HepG2 (cell line): ENCODE data around the gene RAB36. TPM values are rescaled to one million over a fixed set of nuclear protein-coding genes. Genes with fewer than 3 reads are reported as not detected.
A peak's percentile ranks its signal among the peaks of the same experiment; 100 is the strongest.

Experiments
- CTCF ChIP-seq: sonication (generic); formaldehyde crosslinking; IDR thresholded peaks from 2 replicates; pipeline ENCODE4 v1.5.0; 2020; ENCODE audit warnings: mild to moderate bottlenecking, missing genetic modification reagents, moderate library complexity
- ELK4 ChIP-seq: sonication (generic); formaldehyde crosslinking; IDR thresholded peaks from 2 replicates; pipeline ENCODE4 v1.9.0; 2021; ENCODE audit warnings: missing genetic modification reagents, borderline replicate concordance
- FIP1L1 ChIP-seq: fragments of 200-400 bp; formaldehyde crosslinking; IDR thresholded peaks from 2 replicates; pipeline ENCODE4 v1.6.1; 2018; ENCODE audit warnings: low read depth, mild to moderate bottlenecking, low read length, moderate library complexity, borderline replicate concordance; ENCODE audit not compliant: insufficient read depth
- FOXP1 ChIP-seq, 2 experiments: fragments of 450-650 bp in 1 of 2; IDR thresholded peaks; 2 replicates each; pipeline ENCODE4 v1.6.1; 2017 to 2018; ENCODE audit warnings: antibody characterized with exemption in 1 of 2
- IKZF4 ChIP-seq: sonication (generic); formaldehyde crosslinking; IDR thresholded peaks from 2 replicates; pipeline ENCODE4 v1.5.1; 2020; ENCODE audit warnings: borderline replicate concordance, mild to moderate bottlenecking, low read depth, missing genetic modification reagents; ENCODE audit errors: not compliant biosample characterization
- MTERF4 ChIP-seq: sonication (generic); formaldehyde crosslinking; IDR thresholded peaks from 2 replicates; pipeline ENCODE4 v1.8.0; 2023; ENCODE audit warnings: mild to moderate bottlenecking, missing genetic modification reagents
- NR1H2 ChIP-seq: sonication (generic); formaldehyde crosslinking; IDR thresholded peaks from 2 replicates; pipeline ENCODE4 v1.8.1; 2022; ENCODE audit warnings: low read depth, missing genetic modification reagents, borderline replicate concordance
- NR2C2 ChIP-seq: sonication (generic); formaldehyde crosslinking; IDR thresholded peaks from 2 replicates; pipeline ENCODE4 v1.4.0; 2020; ENCODE audit warnings: missing genetic modification reagents, mild to moderate bottlenecking, moderate library complexity, borderline replicate concordance
- RORA ChIP-seq: sonication (generic); formaldehyde crosslinking; IDR thresholded peaks from 2 replicates; pipeline ENCODE4 v1.5.0; 2020; ENCODE audit warnings: mild to moderate bottlenecking, missing genetic modification reagents, moderate library complexity
- SATB2 ChIP-seq: sonication (generic); formaldehyde crosslinking; IDR thresholded peaks from 2 replicates; pipeline ENCODE4 v1.5.0; 2020; ENCODE audit warnings: missing genetic modification reagents
- SP4 ChIP-seq: sonication (generic); formaldehyde crosslinking; IDR thresholded peaks from 2 replicates; pipeline ENCODE4 v1.8.1; 2023; ENCODE audit warnings: mild to moderate bottlenecking, missing genetic modification reagents
- TRIM24 ChIP-seq: sonication (generic); formaldehyde crosslinking; IDR thresholded peaks from 2 replicates; pipeline ENCODE4 v1.8.0; 2022; ENCODE audit warnings: mild to moderate bottlenecking, missing genetic modification reagents
- WIZ ChIP-seq: sonication (generic); formaldehyde crosslinking; IDR thresholded peaks from 2 replicates; pipeline ENCODE4 v1.5.1; 2020; ENCODE audit warnings: mild to moderate bottlenecking, missing genetic modification reagents
- ZBTB10 ChIP-seq: sonication (generic); formaldehyde crosslinking; IDR thresholded peaks from 2 replicates; pipeline ENCODE4 v1.4.0; 2020; ENCODE audit warnings: missing genetic modification reagents, borderline replicate concordance
- ZMYM2 ChIP-seq: sonication (generic); formaldehyde crosslinking; IDR thresholded peaks from 2 replicates; pipeline ENCODE4 v1.8.0; 2022; ENCODE audit warnings: mild to moderate bottlenecking, missing genetic modification reagents
- ZNF24 ChIP-seq: fragments of 450-650 bp; IDR thresholded peaks from 2 replicates; pipeline ENCODE4 v1.6.1; 2017; ENCODE audit warnings: antibody characterized with exemption, mild to moderate bottlenecking
- ZNF574 ChIP-seq: sonication (generic); formaldehyde crosslinking; IDR thresholded peaks from 2 replicates; pipeline ENCODE4 v1.4.0; 2020; ENCODE audit warnings: missing genetic modification reagents
- ZNF724P ChIP-seq: sonication (generic); formaldehyde crosslinking; IDR thresholded peaks from 2 replicates; pipeline ENCODE4 v1.8.0; 2022; ENCODE audit warnings: missing genetic modification reagents, borderline replicate concordance
- ZNF839 ChIP-seq: sonication (generic); formaldehyde crosslinking; IDR thresholded peaks from 2 replicates; pipeline ENCODE4 v1.4.0; 2020; ENCODE audit warnings: missing genetic modification reagents, mild to moderate bottlenecking, borderline replicate concordance
- polyA plus RNA-seq, 8 experiments: library from polyadenylated mRNA; depleted of rRNA in 3 of 8; stranded (reverse) in 7 of 8; unstranded in 1 of 8; fragments of >200 nt; fragmentation: Illumina TruSeq in 4 of 8; extraction: Trizol in 4 of 8; gene quantifications; 2 replicates each; pipeline versions ENCODE4 v1.2.1 to v1.2.3, GENCODE V29; 2011 to 2016; ENCODE audit warnings: low read depth in 4 of 8, missing spikeins in 1 of 8, mixed read lengths in 1 of 8; ENCODE audit not compliant: insufficient read depth in 1 of 8
- total RNA-seq, 5 experiments: library from RNA; depleted of rRNA; stranded (reverse); fragments of >200 nt; fragmentation: Illumina TruSeq; extraction: Trizol; gene quantifications; 2 replicates each; pipeline ENCODE4 v1.2.3, GENCODE V29; 2016; ENCODE audit warnings: low read depth in 1 of 5

Gene RAB36
- total and polyA plus RNA-seq, 2 of the 13 experiments (the other 11 are each of a cell fraction or from before 2014, with no cell fraction given) = 0.24 to 0.86 TPM

- no peak for TF ChIP-seq CTCF (CRISPR knock-in tag)
- TF ChIP-seq SP4 (CRISPR knock-in tag) = no peak
- TF ChIP-seq SATB2 = no peak
- TF ChIP-seq MTERF4 (CRISPR knock-in tag) = no peak
- TF ChIP-seq IKZF4 (CRISPR knock-in tag) = no peak
- no peak for TF ChIP-seq ZNF839 (CRISPR knock-in tag)
- no peak for TF ChIP-seq ZNF574 (CRISPR knock-in tag)
- TF ChIP-seq ZBTB10 (CRISPR knock-in tag) = no peak
- TF ChIP-seq NR1H2 (CRISPR knock-in tag) = no peak
- TF ChIP-seq FOXP1 (IDR thresholded peaks at IDR 0.05) = no peak
- peak; percentile 26; the same call in 1 of the 2 replicates for TF ChIP-seq FOXP1 (CRISPR knock-in tag; IDR thresholded peaks at IDR 0.05)
- TF ChIP-seq ZMYM2 (CRISPR knock-in tag) = no peak
- no peak for TF ChIP-seq RORA (CRISPR knock-in tag)
- TF ChIP-seq WIZ (CRISPR knock-in tag) = no peak
- TF ChIP-seq NR2C2 = no peak
- no peak for TF ChIP-seq ZNF24
- no peak for TF ChIP-seq ELK4 (CRISPR knock-in tag)
- TF ChIP-seq FIP1L1 = no peak
- no peak for TF ChIP-seq ZNF724P (CRISPR knock-in tag)
- TF ChIP-seq TRIM24 (CRISPR knock-in tag) = no peak
Measured at GRCh38 chr22:23152238-23153114, 7.2 kb downstream of the RAB36 start (continued).
